Left renal pelvis (tissue), 4 donors: Measurements from ENCODE around the gene APOL2. TPM values are rescaled to one million over a fixed set of nuclear protein-coding genes. Genes with fewer than 3 reads are reported as not detected.
"Not testable (repeated sequence)": the region's sequence is repeated elsewhere in the genome, so short reads cannot be mapped to it uniquely, and the experiment has no call there.

Source experiments
- DNase-seq, 4 donors: peaks; one replicate each; pipeline ENCODE4 v3.0.0-alpha.2; 2013; ENCODE audit warnings: low read depth in 4 of 4, low spot score in 3 of 4
- polyA plus RNA-seq, 4 donors: library from polyadenylated mRNA; unstranded; fragments of 120-200 nt; gene quantifications; one replicate each; pipeline ENCODE4 v1.2.1, GENCODE V29; 2013; ENCODE audit not compliant: insufficient read length in 4 of 4

APOL2 gene
- polyA plus RNA-seq, 4 donors: 25.4 to 41.6 (median 32.2) TPM

GRCh38 chr22:36244522-36245391 lies 5.4 kb upstream of the APOL2 start:
- DNase-seq: no peak

- no peak for DNase-seq
These were observed 4.7 kb upstream of the APOL2 start for GRCh38 chr22:36243986-36244385.

GRCh38 chr22:36239150-36239400 lies 252 bp downstream of the APOL2 start:
- no peak for DNase-seq

GRCh38 chr22:36238373-36239149 lies 766 bp downstream of the APOL2 start:
- DNase-seq: no peak

- no peak for DNase-seq
These were observed 1.6 kb downstream of the APOL2 start for GRCh38 chr22:36237462-36238372.

- DNase-seq: no peak
These were observed 2.7 kb downstream of the APOL2 start for GRCh38 chr22:36236388-36237319.

- no peak for DNase-seq
These were observed 3.7 kb downstream of the APOL2 start for GRCh38 chr22:36235585-36235984.

GRCh38 chr22:36234919-36235318 lies 4.4 kb downstream of the APOL2 start:
- no peak for DNase-seq

- DNase-seq: no peak
These were observed 5.1 kb downstream of the APOL2 start for GRCh38 chr22:36234213-36234612.

GRCh38 chr22:36233796-36234195 lies 5.5 kb downstream of the APOL2 start:
- no peak for DNase-seq

- DNase-seq: no peak
These were observed 6.5 kb downstream of the APOL2 start for GRCh38 chr22:36232715-36233401.

GRCh38 chr22:36231051-36231450 lies 8.3 kb downstream of the APOL2 start:
- not testable (repeated sequence) for DNase-seq

GRCh38 chr22:36229649-36230048 lies 9.7 kb downstream of the APOL2 start:
- DNase-seq: not testable (repeated sequence)

- DNase-seq: no peak
These were observed 10.4 kb downstream of the APOL2 start for GRCh38 chr22:36228944-36229343.

GRCh38 chr22:36228369-36228768 lies 11.0 kb downstream of the APOL2 start:
- DNase-seq: not testable (repeated sequence)

GRCh38 chr22:36227806-36228205 lies 11.5 kb downstream of the APOL2 start:
- DNase-seq: no peak

- no peak for DNase-seq
These were observed 11.9 kb downstream of the APOL2 start for GRCh38 chr22:36227396-36227795.

GRCh38 chr22:36226189-36226588 lies 13.1 kb downstream of the APOL2 start:
- DNase-seq: no peak

GRCh38 chr22:36225333-36225922 lies 13.9 kb downstream of the APOL2 start:
- DNase-seq: no peak
